Transverse colon (tissue), 4 donors: ENCODE data around the gene DLGAP1.

Experiments
- CTCF ChIP-seq, 5 experiments: fragments of 200-600 bp in 3 of 5; fragments of 450-650 bp in 2 of 5; sonication (generic) in 3 of 5; IDR thresholded peaks; 1 replicate in 2 of 5; 2 replicates in 3 of 5; pipeline ENCODE4 v1.5.1; 2016 to 2017; ENCODE audit warnings: antibody characterized with exemption in 5 of 5, inconsistent platforms in 3 of 5, mild to moderate bottlenecking in 2 of 5, moderate library complexity in 1 of 5
- EP300 ChIP-seq: sonication (generic); formaldehyde crosslinking; IDR thresholded peaks from one replicate; pipeline ENCODE4 v1.6.1; 2017; ENCODE audit warnings: antibody characterized with exemption, low read depth
- POLR2A ChIP-seq: fragments of 450-650 bp; IDR thresholded peaks from one replicate; pipeline ENCODE4 v1.6.1; 2016; ENCODE audit warnings: antibody characterized with exemption, mild to moderate bottlenecking, moderate library complexity
- POLR2AphosphoS5 ChIP-seq, 3 donors: sonication (generic); formaldehyde crosslinking; IDR thresholded peaks; one replicate each; pipeline ENCODE4 v1.6.1; 2016; ENCODE audit warnings: antibody characterized with exemption in 3 of 3

DNA sequence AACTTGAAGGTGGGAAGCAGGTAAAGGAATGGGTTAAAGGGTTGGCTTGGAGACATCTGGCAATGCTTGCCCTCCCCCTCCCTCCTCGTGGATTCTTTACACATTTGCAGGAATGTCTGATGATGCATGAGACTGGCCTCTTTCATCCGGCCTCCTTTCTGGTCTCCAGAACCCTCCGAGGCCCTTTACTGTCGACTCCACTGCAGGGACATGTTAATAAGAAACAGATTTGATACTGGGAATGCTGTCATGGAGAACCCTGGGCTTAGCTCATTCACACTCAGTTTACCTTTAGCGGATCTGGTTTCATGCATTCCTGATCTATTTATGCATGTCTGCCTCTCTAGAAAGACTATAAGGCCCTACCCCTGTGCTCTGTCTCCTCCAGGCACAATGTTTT lies 766.4 kb downstream of the DLGAP1 start:
- TF ChIP-seq CTCF (IDR thresholded peaks at IDR 0.05) (no peak), POLR2A (no peak), EP300 (no peak), POLR2AphosphoS5 (IDR thresholded peaks at IDR 0.05) (no peak)
